Measurements from ENCODE around the gene RBM28. TPM values are rescaled to one million over a fixed set of nuclear protein-coding genes. Genes with fewer than 3 reads are reported as not detected.

Gene RBM28
- total and polyA plus RNA-seq, 8 donors, result 8.1 to 319 (median 25.9) TPM

DNA sequence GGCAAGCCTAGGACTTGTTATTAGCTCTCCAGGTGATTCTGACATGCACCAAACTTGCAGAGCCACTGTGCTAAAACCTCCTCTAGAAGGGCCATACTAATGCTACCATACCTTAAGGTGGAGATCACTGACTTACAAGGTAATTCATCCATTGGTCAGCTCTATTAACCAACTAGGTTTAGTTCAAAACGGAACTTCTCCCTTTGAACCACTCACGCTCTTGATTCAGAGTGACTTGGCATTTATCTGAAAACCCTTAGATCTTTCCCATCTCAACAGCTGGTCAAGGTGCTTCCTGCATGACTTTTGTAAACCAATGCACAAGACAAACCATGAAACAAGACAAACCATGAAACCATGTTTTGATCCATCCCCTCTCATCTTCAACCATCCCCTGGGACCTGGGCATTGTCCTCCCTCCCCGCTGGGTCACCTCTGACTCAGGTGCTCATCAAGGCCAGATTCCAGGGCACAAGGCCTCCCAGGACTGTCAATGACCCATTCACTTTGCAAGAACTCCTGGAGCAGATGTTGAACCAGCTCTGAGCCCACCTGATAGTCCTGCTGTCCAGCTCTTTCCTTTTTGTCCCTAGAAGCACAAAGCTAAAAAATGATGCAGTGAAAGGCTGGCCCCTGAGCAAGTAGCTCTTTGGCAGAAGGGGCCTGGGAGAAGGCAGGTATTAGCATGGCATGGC lies 47.3 kb upstream of the RBM28 start:
- Histone ChIP-seq H3K27me3 (peaks cover 0 to 11% (median 0%) of the 10 kb centered on the region in 3 donors), H3K4me3 (no peak overlapping the region), H3K36me3 (peaks cover 26 to 48% (median 47%) of the 10 kb centered on the region in 4 donors), H3K27ac (no peak overlapping the region), H3K9me3 (no peaks in the 10 kb centered on the region), H3K4me1 (peaks cover 0 to 11% (median 9%) of the 10 kb centered on the region in 4 donors)
- no peak for DNase-seq
- TF ChIP-seq EP300 (IDR thresholded peaks at IDR 0.05), result no peak
- 61 to 78% (median 75%) methylated on average over 3 of the region's 3 CpGs for WGBS, 5 donors
- intact Hi-C loops (cut with DNase I; ENCODE audit: low total_unique reads), result no loop called here

DNA sequence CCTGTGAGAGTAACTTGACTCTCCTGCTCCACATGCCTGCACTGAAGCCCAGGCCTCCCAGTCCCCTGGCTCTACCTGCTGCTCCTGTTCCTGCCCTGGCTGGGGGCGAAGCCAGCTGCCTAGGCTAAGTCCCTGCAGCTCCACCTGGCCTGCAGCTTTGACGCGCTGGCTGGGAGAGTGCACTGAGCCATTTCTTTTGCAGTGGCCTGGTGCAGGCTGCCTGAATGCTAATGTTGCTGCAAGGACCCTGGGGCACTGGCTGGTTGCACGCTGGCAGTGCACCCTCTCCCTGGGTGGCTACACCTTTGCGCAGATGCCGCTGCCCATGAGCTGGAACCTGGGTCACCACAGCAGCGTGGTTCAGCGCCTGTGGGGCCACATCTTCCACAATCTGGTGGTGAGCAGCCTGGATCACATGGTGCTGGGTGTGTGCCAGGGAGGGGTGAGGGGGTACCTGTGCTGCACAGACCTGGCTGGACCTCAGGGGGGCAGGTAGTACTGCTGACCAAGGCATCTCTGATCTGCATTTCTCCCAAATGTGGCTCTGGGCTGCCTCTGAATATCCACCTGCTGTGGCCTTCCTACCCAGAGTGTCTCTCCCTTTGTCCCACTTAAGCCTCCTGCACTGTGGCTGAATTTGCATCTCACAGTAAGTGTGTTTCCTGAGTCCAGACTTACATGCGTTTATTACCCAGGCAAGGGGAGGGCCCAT lies 46.1 kb upstream of the RBM28 start:
- WGBS, 5 donors, result 56 to 75% (median 63%) methylated on average over 5 to 9 of the region's 9 CpGs
- no peak overlapping the region for H3K4me3 ChIP-seq
- H3K9me3 ChIP-seq, result no peaks in the 10 kb centered on the region
- peaks cover 15 to 36% (median 34%) of the 10 kb centered on the region in 4 donors for H3K36me3 ChIP-seq
- DNase-seq, result no peak
- no peak overlapping the region for H3K27ac ChIP-seq
- peaks cover 0 to 11% (median 0%) of the 10 kb centered on the region in 3 donors for H3K27me3 ChIP-seq
- intact Hi-C loops (cut with DNase I; ENCODE audit: low total_unique reads), result loop anchor here (5.0 kb wide), 1 partner anchor 42 kb away; no protein-coding TSS in a partner anchor
- TF ChIP-seq POLR2A (IDR thresholded peaks at IDR 0.05), result no peak
- no peak for TF ChIP-seq EP300 (IDR thresholded peaks at IDR 0.05)
- TF ChIP-seq POLR2AphosphoS5 (IDR thresholded peaks at IDR 0.05), result no peak
- TF ChIP-seq, protein P1, sequence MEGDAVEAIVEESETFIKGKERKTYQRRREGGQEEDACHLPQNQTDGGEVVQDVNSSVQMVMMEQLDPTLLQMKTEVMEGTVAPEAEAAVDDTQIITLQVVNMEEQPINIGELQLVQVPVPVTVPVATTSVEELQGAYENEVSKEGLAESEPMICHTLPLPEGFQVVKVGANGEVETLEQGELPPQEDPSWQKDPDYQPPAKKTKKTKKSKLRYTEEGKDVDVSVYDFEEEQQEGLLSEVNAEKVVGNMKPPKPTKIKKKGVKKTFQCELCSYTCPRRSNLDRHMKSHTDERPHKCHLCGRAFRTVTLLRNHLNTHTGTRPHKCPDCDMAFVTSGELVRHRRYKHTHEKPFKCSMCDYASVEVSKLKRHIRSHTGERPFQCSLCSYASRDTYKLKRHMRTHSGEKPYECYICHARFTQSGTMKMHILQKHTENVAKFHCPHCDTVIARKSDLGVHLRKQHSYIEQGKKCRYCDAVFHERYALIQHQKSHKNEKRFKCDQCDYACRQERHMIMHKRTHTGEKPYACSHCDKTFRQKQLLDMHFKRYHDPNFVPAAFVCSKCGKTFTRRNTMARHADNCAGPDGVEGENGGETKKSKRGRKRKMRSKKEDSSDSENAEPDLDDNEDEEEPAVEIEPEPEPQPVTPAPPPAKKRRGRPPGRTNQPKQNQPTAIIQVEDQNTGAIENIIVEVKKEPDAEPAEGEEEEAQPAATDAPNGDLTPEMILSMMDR (IDR thresholded peaks at IDR 0.05), result no peak
- peaks cover 0 to 11% (median 9%) of the 10 kb centered on the region in 4 donors for H3K4me1 ChIP-seq

DNA sequence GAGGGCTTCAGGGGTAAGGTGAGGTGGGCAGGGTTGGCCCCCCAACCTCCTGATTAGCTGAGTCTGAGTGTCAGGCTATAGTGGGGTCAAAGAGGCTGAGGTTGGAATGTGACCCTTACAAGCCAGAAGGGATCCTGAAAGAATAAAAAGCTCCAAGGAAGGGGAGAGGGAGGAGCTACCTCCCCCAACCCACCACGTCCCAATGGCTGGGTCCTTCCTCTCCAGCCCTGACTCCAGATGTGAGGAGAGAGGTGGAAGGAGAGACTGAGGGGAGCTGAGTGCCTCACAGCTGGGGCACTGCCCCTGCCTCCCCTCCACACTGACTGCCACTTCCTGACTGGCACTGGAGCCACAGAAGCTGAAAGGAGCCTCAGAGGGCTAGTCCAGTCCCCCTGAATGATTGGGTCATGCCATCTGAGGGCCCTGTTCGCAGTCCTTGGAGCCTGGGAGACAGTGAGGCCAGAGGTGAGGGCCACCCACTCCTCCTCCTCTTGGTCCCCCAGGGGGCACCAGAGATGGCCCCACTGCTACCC lies 45.4 kb upstream of the RBM28 start:
- WGBS, 5 donors, result 22 to 67% (median 45%) methylated on average over 1 to 2 of the region's 2 CpGs
- no peak for DNase-seq
- TF ChIP-seq POLR2A (IDR thresholded peaks at IDR 0.05), result no peak
- TF ChIP-seq POLR2AphosphoS5 (IDR thresholded peaks at IDR 0.05), result no peak
- TF ChIP-seq, protein P1 (IDR thresholded peaks at IDR 0.05), result no peak
- TF ChIP-seq EP300 (IDR thresholded peaks at IDR 0.05), result no peak
- H3K36me3 ChIP-seq, result peaks cover 10 to 29% (median 28%) of the 10 kb centered on the region in 4 donors
- no peak overlapping the region for H3K27ac ChIP-seq
- H3K4me3 ChIP-seq, result no peak overlapping the region
- H3K27me3 ChIP-seq, result peaks cover 0 to 11% (median 0%) of the 10 kb centered on the region in 3 donors
- intact Hi-C loops (cut with DNase I; ENCODE audit: low total_unique reads), result loop anchor here (5.0 kb wide), 1 partner anchor 42 kb away; no protein-coding TSS in a partner anchor
- peaks cover 0 to 11% (median 9%) of the 10 kb centered on the region in 4 donors for H3K4me1 ChIP-seq
- no peaks in the 10 kb centered on the region for H3K9me3 ChIP-seq

DNA sequence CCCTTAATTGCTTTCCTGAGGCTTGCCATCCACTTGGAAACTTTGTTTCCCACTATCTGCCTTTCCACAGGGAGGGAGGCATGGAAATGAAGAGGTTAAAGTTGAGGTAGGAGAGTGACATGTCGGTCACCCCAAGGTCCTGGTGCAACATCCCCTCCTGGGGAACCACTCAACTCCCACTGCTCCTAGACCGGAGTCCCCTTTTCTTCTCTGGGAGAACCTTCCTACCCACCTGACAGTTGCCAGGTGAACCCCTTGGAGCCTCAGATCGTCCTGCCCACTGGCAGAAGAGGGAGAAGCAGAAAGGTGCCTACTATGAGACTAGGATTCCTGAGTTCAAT lies 44.4 kb upstream of the RBM28 start:
- TF ChIP-seq EP300 (IDR thresholded peaks at IDR 0.05), result no peak
- TF ChIP-seq POLR2AphosphoS5 (IDR thresholded peaks at IDR 0.05), result no peak
- no peak for TF ChIP-seq POLR2A (IDR thresholded peaks at IDR 0.05)
- TF ChIP-seq, protein P1 (IDR thresholded peaks at IDR 0.05), result no peak
- WGBS, 5 donors, result 21 to 53% (median 43%) methylated on average over 1 to 3 of the region's 3 CpGs
- peaks cover 0 to 11% (median 0%) of the 10 kb centered on the region in 3 donors for H3K27me3 ChIP-seq
- intact Hi-C loops (cut with DNase I; ENCODE audit: low total_unique reads), result loop anchor here (5.0 kb wide), 1 partner anchor 41 kb away; no protein-coding TSS in a partner anchor
- H3K4me1 ChIP-seq, result peaks cover 0 to 11% (median 9%) of the 10 kb centered on the region in 4 donors
- DNase-seq, result no peak
- no peak overlapping the region for H3K27ac ChIP-seq
- H3K36me3 ChIP-seq, result peaks cover 0 to 19% (median 18%) of the 10 kb centered on the region in 4 donors
- H3K9me3 ChIP-seq, result no peaks in the 10 kb centered on the region
- H3K4me3 ChIP-seq, result no peak overlapping the region
